Measurements from ENCODE around the gene FITM2.

FITM2 gene

GRCh38 chr20:44282192-44282591 lies 28.8 kb downstream of the FITM2 start:
- no peak for DNase-seq

GRCh38 chr20:44280387-44280786 lies 30.6 kb downstream of the FITM2 start:
- DNase-seq = no peak

GRCh38 chr20:44279228-44279627 lies 31.8 kb downstream of the FITM2 start:
- no peak for DNase-seq

- no peak for DNase-seq
Measured at GRCh38 chr20:44274303-44275017, 36.5 kb downstream of the FITM2 start.

GRCh38 chr20:44273231-44274215 lies 37.5 kb downstream of the FITM2 start:
- DNase-seq = no peak

- no peak for DNase-seq
Measured at GRCh38 chr20:44271915-44272663, 38.9 kb downstream of the FITM2 start.

GRCh38 chr20:44268802-44269201 lies 42.2 kb downstream of the FITM2 start:
- no peak for DNase-seq

- DNase-seq = no peak
Measured at GRCh38 chr20:44264287-44264686, 46.7 kb downstream of the FITM2 start.

GRCh38 chr20:44258226-44258890 lies 52.6 kb downstream of the FITM2 start:
- no peak for DNase-seq

- no peak for DNase-seq
Measured at GRCh38 chr20:44256961-44257360, 54.0 kb downstream of the FITM2 start.

- no peak for DNase-seq
Measured at GRCh38 chr20:44255942-44256341, 55.1 kb downstream of the FITM2 start.

- DNase-seq = no peak
Measured at GRCh38 chr20:44254073-44254472, 56.9 kb downstream of the FITM2 start.

- no peak for DNase-seq
Measured at GRCh38 chr20:44253528-44253927, 57.5 kb downstream of the FITM2 start.

Measured in right kidney (tissue), 1 donor.